ENCODE results near the gene KLK5. TPM values are rescaled to one million over a fixed set of nuclear protein-coding genes. Genes with fewer than 3 reads are reported as not detected.
"Not testable (repeated sequence)": the region's sequence is repeated elsewhere in the genome, so short reads cannot be mapped to it uniquely, and the experiment has no call there.

KLK5 gene, protein sequence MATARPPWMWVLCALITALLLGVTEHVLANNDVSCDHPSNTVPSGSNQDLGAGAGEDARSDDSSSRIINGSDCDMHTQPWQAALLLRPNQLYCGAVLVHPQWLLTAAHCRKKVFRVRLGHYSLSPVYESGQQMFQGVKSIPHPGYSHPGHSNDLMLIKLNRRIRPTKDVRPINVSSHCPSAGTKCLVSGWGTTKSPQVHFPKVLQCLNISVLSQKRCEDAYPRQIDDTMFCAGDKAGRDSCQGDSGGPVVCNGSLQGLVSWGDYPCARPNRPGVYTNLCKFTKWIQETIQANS
- not detected in 2 replicates for total RNA-seq

DNA sequence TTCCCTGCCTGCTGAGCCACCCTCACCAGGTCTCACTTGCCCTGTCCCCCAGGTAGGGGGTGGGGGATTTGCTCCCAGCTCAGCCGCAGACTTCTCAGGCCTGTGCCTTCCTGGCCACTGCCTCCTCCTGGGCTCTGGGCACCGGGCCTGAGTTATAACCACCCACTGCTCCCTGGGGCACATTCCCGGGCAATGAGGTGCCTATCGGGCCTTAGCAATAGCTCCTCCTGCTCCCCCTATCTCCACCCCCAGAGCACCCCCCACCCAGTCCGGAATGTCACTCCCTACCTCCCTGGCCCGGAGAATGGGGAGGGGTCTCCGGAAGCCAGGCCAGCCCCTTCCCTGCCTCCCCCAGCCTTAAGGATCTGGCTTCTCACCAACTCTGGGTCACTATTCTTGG, at the start of gene KLK5:
Gene KLK5 (minus strand): TSS at position 129 of the 400 bp plus-strand sequence. CDS start 381 bp downstream, outside the sequence.
- DNase-seq (ENCODE audit: low read depth in 2 of 2) = no peak

DNA sequence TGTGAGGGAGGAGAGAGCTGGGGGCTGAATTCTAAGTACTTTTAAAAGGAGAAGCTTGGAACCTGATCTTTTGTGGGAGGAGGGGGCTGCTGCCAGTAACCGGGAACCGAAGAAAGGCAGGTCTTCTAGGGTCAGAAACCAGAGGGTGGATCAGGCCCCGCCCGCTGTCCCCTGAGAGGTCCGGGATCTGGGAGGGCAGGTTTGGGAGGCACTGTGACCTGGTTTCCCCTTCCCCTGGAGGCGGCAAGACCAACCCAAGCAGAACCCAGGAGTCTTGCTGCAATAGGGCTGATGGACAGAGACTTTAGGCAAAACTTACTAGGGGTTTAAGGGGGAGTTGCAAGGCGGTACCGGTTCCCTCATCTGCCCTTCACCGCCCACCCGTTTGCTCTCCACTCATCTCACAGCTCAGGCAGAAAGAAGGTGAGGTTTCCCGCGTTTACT, 49.3 kb upstream of the KLK5 start:
- no peak for DNase-seq (ENCODE audit: low read depth in 2 of 2)

DNA sequence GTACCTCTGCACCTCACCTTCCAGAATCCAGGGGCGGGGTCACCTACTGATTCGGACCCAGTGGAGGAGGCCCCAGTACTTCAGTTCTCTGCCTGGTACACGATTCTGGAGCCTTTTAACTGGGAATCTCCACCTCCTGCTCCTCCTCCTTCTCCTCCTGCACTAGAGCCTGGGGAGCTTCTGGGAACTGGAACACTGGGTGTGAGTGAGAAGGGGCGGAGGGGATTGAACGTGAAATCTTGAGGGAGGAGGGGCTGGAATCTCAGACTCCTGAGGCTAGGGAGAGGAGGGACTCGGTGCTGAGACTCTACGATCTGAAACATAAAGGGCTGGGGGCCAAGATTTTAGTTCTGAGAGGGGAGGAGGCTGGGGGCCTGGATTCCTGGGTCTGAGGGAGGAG, 48.7 kb upstream of the KLK5 start, which contains the start of gene KLK8:
Gene KLK8 (minus strand): TSS at position 90 of the 400 bp plus-strand sequence. CDS start 437 bp downstream, outside the sequence.
- no peak for DNase-seq (ENCODE audit: low read depth in 2 of 2)

DNA sequence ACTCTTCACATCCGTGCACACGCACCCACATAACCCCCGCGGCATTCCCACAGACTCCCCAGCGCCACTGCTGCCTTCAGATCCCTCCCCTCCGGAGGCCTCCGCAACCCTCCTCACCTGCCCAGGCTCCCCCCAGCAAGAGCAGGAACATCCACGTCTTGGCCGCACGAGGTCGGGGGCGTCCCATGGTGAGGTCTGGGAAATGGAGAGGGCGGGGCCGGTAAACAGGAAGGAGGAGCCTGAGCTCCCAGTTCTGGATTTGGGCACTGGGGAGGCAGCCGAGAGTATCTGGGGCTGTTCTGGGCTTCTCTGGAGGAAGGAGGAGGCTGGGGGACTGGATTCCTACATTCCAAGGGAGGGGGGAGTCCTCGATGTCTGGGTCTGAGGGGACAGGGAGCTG, 48.1 kb upstream of the KLK5 start:
- no peak for DNase-seq (ENCODE audit: low read depth in 2 of 2)

DNA sequence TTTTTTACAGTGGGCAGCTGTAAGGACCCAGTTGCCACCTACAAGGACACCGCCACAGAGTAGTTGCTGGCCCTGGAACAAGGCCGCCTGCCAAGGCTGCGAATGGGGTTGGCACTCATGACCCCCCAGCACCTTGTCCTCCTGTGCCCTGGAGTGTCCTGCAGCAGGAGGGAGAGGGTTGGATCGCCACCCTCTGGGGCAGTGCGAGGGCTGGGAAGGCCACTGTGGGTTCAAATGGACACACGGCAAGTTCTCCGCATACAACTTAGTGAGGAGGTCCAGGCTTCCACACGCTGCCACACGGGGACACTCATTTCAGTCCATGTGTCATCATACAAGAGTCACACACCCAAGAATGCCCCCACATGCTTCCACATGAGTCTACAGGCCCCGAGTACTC, 47.6 kb upstream of the KLK5 start:
- DNase-seq (ENCODE audit: low read depth in 2 of 2) = no peak

DNA sequence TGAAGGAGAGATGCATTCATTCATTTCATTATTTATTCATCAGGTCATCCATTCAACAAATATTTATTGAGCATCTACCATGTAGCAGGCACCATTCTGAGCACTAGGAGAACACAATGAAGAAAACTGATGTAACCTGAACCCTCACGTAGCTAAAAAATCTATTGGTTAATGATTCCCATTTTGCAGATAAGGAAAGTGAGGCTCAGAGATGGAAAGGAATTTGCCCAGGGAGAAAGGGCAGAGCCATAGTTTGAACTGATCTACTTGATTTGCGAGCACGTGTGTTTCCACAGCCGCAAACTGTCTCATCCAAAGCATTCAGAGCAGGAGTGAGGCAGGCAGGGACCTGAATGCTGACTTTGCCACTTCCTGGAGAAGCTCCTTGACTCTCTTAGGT, 45.8 kb upstream of the KLK5 start:
- DNase-seq (ENCODE audit: low read depth in 2 of 2) = no peak

DNA sequence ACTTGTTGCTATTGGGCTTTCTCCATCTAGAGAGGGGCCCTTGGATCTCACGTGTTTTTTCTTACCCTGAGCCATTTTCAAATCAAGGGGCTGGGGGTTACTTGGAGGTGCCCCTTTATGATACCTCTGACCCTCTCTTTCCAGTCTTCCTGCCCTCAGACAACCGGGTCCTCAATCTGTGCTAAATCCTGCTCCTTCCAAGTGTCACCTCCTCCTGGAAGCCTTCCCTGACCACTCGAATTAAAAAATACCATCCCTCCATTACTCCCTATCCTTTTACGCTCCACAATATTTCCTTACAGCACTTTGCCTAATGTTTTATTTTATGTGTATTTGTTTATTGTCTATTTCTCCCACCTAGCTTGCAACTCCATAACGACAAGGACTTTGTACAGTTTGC, 45.2 kb upstream of the KLK5 start:
- no peak for DNase-seq (ENCODE audit: low read depth in 2 of 2)

DNA sequence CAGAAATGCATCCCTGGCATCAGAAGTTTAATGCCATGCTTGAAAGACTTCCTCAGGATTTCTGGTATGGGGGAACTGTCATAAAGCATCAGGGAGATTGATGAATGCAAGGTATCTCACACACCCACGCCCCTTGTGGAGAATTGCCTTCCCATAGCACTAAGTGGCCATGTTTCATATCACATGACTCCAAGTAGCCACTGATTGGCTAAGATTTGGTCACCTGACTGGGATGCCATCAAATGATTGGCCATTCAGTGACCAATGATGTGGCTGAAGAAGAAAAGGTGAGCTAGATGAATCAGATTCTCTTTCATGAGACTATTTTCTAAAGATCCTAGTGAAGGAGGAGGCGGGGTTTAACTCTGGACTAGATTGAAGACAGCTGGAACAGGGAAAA, 41.3 kb upstream of the KLK5 start:
- no peak for DNase-seq (ENCODE audit: low read depth in 2 of 2)

DNA sequence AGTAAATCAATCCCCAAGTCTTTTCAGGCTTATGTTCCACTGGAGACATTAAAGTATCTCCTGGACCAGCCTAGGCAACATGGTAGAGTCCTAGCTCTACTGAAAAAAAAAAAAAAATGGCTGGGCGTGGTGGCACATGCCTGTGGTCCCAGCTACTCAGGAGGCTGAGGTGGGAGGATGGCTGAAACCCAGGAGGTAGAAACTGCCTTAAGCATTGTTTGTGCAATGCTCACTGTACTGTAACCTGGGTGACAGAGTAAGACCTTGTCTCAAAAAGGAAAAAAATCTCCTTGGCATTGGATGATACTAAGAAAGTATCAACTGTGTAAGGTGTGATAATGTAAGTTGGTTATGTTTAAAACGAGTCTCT, 39.8 kb upstream of the KLK5 start:
- DNase-seq (ENCODE audit: low read depth in 2 of 2) = no peak

DNA sequence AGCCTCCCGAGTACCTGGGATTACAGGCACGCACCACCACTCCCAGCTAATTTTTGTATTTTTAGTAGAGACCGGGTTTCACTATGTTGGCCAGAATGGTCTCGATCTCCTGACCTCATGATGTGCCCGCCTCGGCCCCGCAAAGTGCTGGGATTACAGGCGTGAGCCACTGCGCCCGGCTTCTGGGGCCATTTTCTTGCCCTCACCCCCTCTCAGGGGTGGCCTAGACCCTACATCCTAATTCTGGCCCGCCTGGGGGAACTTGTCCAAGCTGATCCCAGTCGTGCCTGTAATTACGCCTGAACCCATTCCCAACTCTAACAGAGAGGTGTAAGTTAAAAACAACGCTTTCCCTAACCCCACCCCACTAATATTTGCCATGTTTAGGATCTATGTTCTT, 31.6 kb upstream of the KLK5 start:
- DNase-seq (ENCODE audit: low read depth in 2 of 2) = not testable (repeated sequence)

DNA sequence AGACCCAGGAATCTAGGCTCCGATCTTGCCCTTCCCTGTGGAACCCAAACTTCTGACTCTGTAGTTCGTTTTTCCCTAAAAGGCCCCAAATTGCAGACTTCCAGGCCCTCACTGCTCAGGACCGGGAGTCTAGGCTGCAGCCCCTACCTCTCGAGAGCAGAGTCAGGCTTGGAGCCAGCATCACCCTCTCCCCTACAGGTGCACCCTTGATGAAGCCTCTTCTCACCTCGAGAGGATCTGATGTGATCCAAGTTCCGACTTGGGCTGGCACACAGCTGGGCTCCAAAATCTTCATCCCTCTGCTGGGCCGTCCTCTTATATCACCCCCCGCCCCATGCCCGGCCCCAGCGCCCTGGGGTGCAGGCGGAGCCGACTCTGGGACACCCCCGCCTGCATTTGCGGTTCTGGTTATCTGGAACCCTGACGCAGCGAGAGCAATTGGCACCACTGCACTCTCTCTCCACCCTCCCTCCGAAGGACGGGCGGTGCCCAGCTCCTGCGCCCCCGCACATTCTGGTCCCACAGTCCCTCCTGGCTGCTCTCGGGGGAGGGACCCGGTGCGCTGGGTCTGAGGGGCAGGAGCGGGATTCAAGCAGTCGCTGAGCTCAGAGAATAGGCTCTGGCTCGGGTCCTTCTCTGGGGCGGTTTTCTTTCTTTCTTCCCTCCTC, 30.9 kb upstream of the KLK5 start, which contains the start of gene KLK7:
Gene KLK7 (minus strand): TSS at position 293 of the 668 bp plus-strand sequence. CDS start 1,518 bp downstream, outside the sequence.
- no peak for DNase-seq (ENCODE audit: low read depth in 2 of 2)

DNA sequence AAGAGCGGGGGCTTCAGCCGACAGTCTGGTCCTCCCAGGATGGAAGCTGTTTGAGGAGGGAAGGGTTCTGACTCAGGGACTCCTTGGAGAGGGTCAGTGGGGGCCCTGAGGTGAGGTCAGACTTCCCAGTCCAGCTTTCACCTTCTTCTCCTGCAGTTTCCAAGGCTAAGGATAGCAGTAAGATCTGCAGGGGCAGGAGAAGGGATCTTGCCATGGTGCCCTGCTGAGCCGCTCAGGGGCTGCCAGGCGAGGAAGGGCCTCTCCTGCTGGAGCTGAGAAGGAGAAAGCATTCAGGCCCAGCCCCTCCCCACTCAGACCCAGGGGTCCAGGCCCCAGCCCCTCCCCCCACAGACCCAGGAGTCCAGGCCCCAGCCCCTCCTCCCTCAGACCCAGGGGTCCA, 29.3 kb upstream of the KLK5 start:
- no peak for DNase-seq (ENCODE audit: low read depth in 2 of 2)

DNA sequence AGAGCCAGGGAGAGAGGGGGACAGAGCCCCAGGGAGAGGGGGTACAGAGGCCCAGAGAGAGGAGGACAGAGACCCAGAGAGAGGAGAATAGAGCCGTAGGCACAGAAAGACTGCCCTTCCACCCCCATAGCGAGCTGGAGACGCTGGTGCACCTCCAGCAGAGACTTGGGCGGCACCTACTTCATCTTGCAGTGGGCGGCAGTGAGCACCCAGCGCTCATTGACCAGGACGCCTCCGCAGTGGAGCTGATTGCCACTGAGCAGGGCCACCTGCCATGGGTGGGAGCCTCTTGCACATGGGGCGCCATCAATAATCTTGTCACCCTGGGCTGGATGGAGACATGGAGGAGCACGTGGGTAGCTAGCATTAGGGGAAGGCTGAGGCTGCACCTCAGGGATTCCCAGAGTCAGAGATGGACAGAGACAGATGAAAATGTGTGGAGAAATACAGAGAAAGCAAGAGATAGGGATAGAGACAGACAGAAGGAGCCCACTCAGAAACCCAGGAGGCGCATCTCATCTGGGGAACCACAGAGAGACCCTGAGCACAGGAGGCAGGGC, 28.8 kb upstream of the KLK5 start:
- no peak for DNase-seq (ENCODE audit: low read depth in 2 of 2)

DNA sequence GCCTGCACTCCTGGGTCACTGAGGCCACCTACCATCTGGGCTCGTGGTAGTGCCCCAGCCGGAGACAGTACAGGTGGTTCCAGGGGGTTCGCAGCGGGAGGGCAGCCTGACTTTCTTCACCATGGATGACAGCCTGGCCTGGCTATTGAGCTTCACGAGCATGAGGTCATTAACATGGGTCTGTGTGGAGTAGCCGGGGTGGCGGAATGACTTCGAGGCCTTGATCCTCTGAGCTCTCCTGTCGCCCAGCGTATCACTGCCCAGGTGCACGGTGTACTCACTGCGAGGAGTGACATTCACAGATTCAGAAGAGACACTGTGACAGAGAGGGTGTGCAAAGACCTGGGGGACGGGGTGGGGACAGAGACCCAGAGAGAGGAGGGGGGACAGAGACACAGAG, 27.4 kb upstream of the KLK5 start:
- DNase-seq (ENCODE audit: low read depth in 2 of 2) = no peak

DNA sequence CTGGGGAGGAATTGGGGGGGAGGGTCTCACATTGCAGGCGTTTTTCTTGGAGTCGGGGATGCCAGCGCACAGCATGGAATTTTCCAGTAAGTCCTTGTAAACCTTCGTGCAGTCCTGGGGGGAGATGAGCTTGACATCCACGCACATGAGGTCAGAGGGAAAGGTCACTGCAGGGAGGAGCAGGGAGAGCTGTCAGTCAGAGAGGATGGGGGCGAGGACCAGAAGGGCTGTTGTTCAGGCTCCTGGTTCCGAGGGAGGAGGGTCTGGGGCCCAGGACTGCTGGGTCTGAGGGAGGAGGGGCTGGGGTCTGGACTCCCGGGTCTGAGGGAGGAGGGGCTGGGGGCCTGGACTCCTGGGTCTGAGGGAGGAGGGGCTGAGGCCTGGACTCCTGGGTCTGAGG, 26.9 kb upstream of the KLK5 start:
- no peak for DNase-seq (ENCODE audit: low read depth in 2 of 2)

DNA sequence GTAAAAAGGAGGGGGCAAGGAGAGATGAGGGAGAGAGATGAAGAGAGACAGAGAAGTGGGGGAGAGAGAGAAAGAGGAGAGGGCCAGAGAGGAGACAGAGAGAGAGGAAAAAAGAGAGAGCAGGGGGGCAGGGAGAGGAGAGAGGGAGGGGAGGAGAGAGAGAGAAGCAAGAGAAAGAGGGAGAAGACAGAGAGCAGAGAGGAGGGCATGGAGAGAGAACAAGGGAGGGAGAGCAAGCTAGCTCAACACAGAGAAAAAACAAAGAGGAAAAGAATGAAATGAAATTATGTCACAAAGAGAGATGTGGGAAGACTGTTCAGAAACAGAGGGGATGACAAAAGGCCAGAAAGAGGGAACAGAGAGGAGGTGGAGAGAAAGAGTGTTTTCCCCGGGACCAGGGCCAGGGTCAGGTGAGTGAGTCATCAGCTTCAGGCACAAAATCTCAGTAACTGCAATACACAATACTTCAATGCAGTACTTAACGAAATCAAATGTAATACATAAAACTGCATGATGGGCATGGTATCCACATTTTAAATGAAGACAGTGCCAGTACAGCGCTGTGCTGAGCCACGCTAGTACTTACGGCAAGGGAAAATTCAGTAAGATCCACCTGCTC, 26.0 kb upstream of the KLK5 start:
- DNase-seq (ENCODE audit: low read depth in 2 of 2) = no peak

DNA sequence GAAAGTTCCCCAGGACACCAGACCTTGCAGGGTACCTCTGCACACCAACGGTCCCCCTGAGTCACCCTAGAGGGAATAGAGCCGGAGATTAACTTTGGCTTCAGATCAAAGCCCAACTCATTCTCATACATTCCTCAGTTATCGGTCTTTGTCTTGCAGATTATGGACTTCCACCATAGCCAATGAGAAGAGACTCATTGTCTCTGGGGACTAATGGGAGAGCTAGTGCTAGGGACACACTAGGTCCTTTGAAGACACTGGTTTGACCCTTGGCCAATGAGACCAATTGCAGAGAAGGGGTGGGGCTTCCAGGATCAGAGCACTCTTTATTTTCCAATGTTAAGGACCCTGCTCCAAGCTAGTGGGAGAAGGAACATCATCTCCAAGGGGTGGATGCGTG, 24.8 kb upstream of the KLK5 start:
- DNase-seq (ENCODE audit: low read depth in 2 of 2) = no peak

DNA sequence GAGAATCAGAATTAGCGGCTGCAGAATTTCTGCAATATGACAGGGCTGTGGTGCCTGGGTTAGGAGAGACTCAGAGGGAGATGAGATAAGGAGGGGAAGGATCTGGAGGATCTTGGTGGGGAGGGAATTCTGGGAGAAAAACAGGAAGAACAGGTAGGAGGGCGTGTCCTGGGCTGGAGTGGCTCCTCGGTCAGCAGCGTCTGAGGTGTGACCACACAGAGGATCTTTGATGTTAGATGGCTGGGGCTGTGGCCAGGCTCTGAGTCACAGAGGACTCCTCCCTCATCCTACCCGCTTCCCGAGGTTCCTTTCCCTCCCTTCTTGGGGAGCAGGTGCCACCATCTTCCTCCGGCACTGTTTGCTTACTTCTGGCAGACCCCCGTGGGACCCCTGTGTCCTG, 22.9 kb upstream of the KLK5 start:
- DNase-seq (ENCODE audit: low read depth in 2 of 2) = no peak

DNA sequence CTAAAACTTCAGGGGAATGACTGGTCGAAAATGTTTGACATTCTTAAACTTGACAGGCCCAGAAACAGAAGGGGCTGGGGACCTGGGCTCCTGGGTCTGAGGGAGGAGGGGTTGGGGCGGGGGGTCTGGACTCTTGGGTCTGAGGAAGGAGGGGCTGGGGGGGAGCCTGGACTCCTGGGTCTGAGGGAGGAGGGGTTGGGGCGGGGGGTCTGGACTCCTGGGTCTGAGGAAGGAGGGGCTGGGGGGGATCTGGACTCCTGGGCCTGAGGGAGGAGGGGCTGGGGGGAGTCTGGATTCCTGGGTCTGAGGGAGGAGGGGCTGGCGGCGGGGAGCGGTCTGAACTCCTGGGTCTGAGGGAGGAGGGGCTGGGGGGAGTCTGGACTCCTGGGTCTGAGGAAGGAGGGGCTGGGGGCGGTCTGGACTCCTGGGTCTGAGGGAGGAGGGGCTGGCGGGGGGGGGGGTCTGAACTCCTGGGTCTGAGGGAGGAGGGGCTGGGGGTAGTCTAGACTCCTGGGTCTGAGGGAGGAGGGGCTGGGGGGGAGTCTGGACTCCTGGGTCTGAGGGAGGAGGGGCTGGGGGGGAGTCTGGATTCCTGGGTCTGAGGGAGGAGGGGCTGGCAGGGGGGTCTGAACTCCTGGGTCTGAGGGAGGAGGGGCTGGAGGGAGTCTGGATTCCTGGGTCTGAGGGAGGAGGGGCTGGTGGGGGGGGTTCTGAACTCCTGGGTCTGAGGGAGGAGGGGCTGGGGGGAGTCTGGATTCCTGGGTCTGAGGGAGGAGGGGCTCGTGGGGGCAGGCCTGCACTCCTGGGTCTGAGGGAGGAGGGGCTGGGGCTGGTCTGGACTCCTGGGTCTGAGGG, 22.1 kb upstream of the KLK5 start:
- no peak for DNase-seq (ENCODE audit: low read depth in 2 of 2)

DNA sequence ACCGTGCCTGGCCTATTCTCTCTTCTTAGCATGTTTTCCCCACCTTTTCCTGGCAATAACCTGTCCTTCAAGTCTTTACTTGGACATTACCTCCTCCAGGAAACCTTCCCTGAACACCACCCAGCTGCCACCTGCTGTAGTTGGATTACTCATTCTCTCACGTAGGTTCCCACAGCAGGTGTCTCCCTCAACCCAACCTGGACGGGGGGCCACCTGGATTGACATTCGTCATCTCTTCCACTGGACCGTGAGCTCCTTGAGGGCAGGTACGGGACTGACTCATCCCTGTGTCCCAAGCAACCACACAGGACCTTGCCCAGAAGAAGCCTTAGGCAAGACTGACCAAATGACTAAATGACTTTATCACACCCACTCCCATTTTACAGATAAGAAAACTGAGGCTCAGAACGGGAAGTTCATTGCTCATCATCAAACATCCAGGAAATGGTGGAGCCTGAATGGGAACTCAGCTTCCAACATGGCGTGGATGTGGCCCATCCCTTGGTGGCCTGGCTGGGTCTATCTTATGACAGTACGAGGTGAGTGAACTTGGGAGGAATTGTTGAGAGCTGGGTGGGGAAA, 20.0 kb upstream of the KLK5 start:
- no peak for DNase-seq (ENCODE audit: low read depth in 2 of 2)

DNA sequence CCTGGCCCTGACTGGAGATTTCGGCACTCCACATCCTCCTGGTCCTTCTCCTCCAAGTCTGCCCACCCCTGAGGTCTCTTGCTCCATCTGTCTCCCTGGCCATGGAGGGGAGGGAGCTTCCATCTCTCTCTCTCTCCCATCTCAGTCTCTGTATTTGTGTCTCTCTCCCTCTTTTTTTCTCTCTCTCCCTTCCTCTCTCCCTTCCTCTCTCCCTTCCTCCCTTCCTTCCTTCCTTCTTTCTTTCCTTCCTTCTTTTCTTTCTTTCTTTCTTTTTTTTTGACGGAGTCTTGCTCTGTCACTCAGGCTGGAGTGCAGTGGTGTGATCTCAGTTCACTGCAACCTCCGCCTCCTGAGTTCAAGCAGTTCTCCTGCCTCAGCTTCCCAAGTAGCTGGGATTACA, 17.0 kb upstream of the KLK5 start:
- DNase-seq (ENCODE audit: low read depth in 2 of 2) = not testable (repeated sequence)

Data from dermis microvascular lymphatic vessel endothelial cell (primary cell).